OCI-LY7 (cell line): ENCODE measurements around the gene IL6ST.

Experiments
- EZH2phosphoT487 ChIP-seq: fragments of 200-600 bp; sonication (generic); IDR thresholded peaks from 2 replicates; pipeline ENCODE4 v1.6.1; 2018; ENCODE audit warnings: low read depth, borderline replicate concordance, mild to moderate bottlenecking, mixed run types, antibody characterized with exemption, low read length, moderate library complexity, mixed read lengths
- TF ChIP-seq, protein P1 (sequence below): fragments of 200-600 bp; sonication (generic); conservative IDR thresholded peaks from 2 replicates; pipeline ENCODE4 v1.5.1; 2014; ENCODE audit warnings: mild to moderate bottlenecking, antibody characterized with exemption, low read length, moderate library complexity, mixed read lengths

- TF ChIP-seq, protein P1, sequence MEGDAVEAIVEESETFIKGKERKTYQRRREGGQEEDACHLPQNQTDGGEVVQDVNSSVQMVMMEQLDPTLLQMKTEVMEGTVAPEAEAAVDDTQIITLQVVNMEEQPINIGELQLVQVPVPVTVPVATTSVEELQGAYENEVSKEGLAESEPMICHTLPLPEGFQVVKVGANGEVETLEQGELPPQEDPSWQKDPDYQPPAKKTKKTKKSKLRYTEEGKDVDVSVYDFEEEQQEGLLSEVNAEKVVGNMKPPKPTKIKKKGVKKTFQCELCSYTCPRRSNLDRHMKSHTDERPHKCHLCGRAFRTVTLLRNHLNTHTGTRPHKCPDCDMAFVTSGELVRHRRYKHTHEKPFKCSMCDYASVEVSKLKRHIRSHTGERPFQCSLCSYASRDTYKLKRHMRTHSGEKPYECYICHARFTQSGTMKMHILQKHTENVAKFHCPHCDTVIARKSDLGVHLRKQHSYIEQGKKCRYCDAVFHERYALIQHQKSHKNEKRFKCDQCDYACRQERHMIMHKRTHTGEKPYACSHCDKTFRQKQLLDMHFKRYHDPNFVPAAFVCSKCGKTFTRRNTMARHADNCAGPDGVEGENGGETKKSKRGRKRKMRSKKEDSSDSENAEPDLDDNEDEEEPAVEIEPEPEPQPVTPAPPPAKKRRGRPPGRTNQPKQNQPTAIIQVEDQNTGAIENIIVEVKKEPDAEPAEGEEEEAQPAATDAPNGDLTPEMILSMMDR = no peak
- TF ChIP-seq EZH2phosphoT487 = no peak
These were observed 4.2 kb upstream of the IL6ST start for GRCh38 chr5:55998966-55999365.
